WTC11 (cell line): ENCODE data around the gene MUC2. TPM values are rescaled to one million over a fixed set of nuclear protein-coding genes. Genes with fewer than 3 reads are reported as not detected.

Experiments
- ATAC-seq: fragments of 200-7000 bp; cut with Tn5 transposase; 2 replicates; pipeline ENCODE4 v1.10.0; 2021; ENCODE audit warnings: mild to moderate bottlenecking, moderate library complexity
- CTCF ChIA-PET: fragments of 300-600 bp; sonication (Branson Sonifier 250); formaldehyde crosslinking; loops from one replicate; lab custom pipeline; 2021; ENCODE audit warnings: antibody characterized with exemption; lab: Charles Lee
- POLR2A ChIA-PET: fragments of 350-600 bp; sonication (Branson Sonifier 250); formaldehyde crosslinking; loops from one replicate; lab custom pipeline; 2021; ENCODE audit warnings: antibody characterized with exemption; lab: Charles Lee
- DNase-seq: peaks from one replicate; pipeline ENCODE4 v3.0.0; 2021; ENCODE audit warnings: low spot score
- H3K27ac Mint-ChIP-seq: 2 replicates; pipeline ENCODE4 v1.8.0; 2021; ENCODE audit warnings: mixed read lengths
- H3K27me3 Mint-ChIP-seq: 2 replicates; pipeline ENCODE4 v1.8.0; 2021; ENCODE audit warnings: low read depth, mild to moderate bottlenecking, moderate library complexity, mixed read lengths
- H3K36me3 Mint-ChIP-seq: 2 replicates; pipeline ENCODE4 v1.8.0; 2021; ENCODE audit warnings: mixed read lengths
- H3K4me1 Mint-ChIP-seq: 2 replicates; pipeline ENCODE4 v1.8.0; 2022; ENCODE audit warnings: mixed read lengths
- H3K4me3 Mint-ChIP-seq: 2 replicates; pipeline ENCODE4 v1.8.0; 2021; ENCODE audit warnings: mild to moderate bottlenecking, moderate library complexity, mixed read lengths
- H3K9me3 Mint-ChIP-seq: 2 replicates; pipeline ENCODE4 v1.8.0; 2021; ENCODE audit warnings: mixed read lengths
- AFF4 ChIP-seq: sonication (generic); formaldehyde crosslinking; IDR thresholded peaks from 2 replicates; pipeline ENCODE4 v1.8.1; 2023; ENCODE audit warnings: mild to moderate bottlenecking, missing genetic modification reagents, borderline replicate concordance
- ARID4B ChIP-seq: sonication (generic); formaldehyde crosslinking; IDR thresholded peaks from 2 replicates; pipeline ENCODE4 v1.8.0; 2023; ENCODE audit warnings: missing genetic modification reagents, mild to moderate bottlenecking, borderline replicate concordance
- CDX4 ChIP-seq: fragments of 250-450 bp; sonication (Bioruptor Pico); IDR thresholded peaks from 2 replicates; pipeline ENCODE4 v1.9.0; 2021; ENCODE audit warnings: moderate library complexity, mild to moderate bottlenecking, inconsistent platforms, borderline replicate concordance
- E2F1 ChIP-seq: sonication (generic); formaldehyde crosslinking; IDR thresholded peaks from 2 replicates; pipeline ENCODE4 v1.8.0; 2022; ENCODE audit warnings: mild to moderate bottlenecking, missing genetic modification reagents
- ETV6 ChIP-seq: sonication (generic); formaldehyde crosslinking; IDR thresholded peaks from 2 replicates; pipeline ENCODE4 v1.8.1; 2022; ENCODE audit warnings: mild to moderate bottlenecking, missing genetic modification reagents
- IRF1 ChIP-seq: sonication (generic); formaldehyde crosslinking; IDR thresholded peaks from 2 replicates; pipeline ENCODE4 v1.8.0; 2023; ENCODE audit warnings: missing genetic modification reagents
- MXD4 ChIP-seq: fragments of 250-450 bp; sonication (Bioruptor Pico); IDR thresholded peaks from 2 replicates; pipeline ENCODE4 v1.8.0; 2021; ENCODE audit warnings: mild to moderate bottlenecking, moderate library complexity, borderline replicate concordance
- NFYB ChIP-seq: sonication (generic); formaldehyde crosslinking; conservative IDR thresholded peaks from 2 replicates; pipeline ENCODE4 v1.8.0; 2022; ENCODE audit warnings: low read depth, missing genetic modification reagents
- NR3C1 ChIP-seq: sonication (generic); formaldehyde crosslinking; conservative IDR thresholded peaks from 2 replicates; pipeline ENCODE4 v1.8.1; 2023; ENCODE audit warnings: low read depth, mild to moderate bottlenecking, missing genetic modification reagents
- USF1 ChIP-seq: sonication (generic); formaldehyde crosslinking; IDR thresholded peaks from 2 replicates; pipeline ENCODE4 v1.8.0; 2022; ENCODE audit warnings: mild to moderate bottlenecking, missing genetic modification reagents
- ZBTB43 ChIP-seq: sonication (generic); formaldehyde crosslinking; IDR thresholded peaks from 2 replicates; pipeline ENCODE4 v1.8.1; 2023; ENCODE audit warnings: mild to moderate bottlenecking, missing genetic modification reagents
- total RNA-seq: library from RNA; stranded (reverse); gene quantifications from 3 replicates; pipeline ENCODE4 v1.2.3, GENCODE V29; 2021

Gene MUC2
- total RNA-seq, 1 experiment from 2014 or later: 0.22 TPM

GRCh38 chr11:1060410-1060809, 14.3 kb upstream of the MUC2 start (continued):
- no peak for TF ChIP-seq ZBTB43 (CRISPR knock-in tag)

GRCh38 chr11:1060852-1061616, 13.6 kb upstream of the MUC2 start:
- no peak for ATAC-seq
- no peak for DNase-seq
- Mint-ChIP-seq H3K27me3 (peaks cover 12% of the 10 kb centered on the region), H3K9me3 (peaks cover 18% of the 10 kb centered on the region), H3K4me3 (no peak overlapping the region), H3K27ac (no peak overlapping the region), H3K4me1 (no peaks in the 10 kb centered on the region; the same call in 1 of the 2 replicates), H3K36me3 (peaks cover 3% of the 10 kb centered on the region; the same call in 1 of the 2 replicates)
- TF ChIP-seq AFF4 (CRISPR knock-in tag) (no peak), MXD4 (CRISPR knock-in tag) (no peak), CDX4 (no peak), NFYB (CRISPR knock-in tag) (no peak), ARID4B (CRISPR knock-in tag) (no peak), ETV6 (CRISPR knock-in tag) (no peak), E2F1 (CRISPR knock-in tag) (no peak), NR3C1 (no peak), IRF1 (no peak), USF1 (CRISPR knock-in tag) (no peak)
- CTCF ChIA-PET: interaction anchor here (1.5 kb wide), 1 partner anchor 10 kb away, joined by 7 read pairs; no protein-coding TSS in a partner anchor
- POLR2A ChIA-PET: no interaction called here
